NB4 (cell line): Measurements from ENCODE around the gene DENND11.

ENCODE experiments used
- DNase-seq: peaks from one replicate; pipeline ENCODE4 v3.0.0; 2010; ENCODE audit warnings: low read depth
- H3K4me3 ChIP-seq: one replicate; pipeline ENCODE4 v1.5.1; 2011; ENCODE audit warnings: mild to moderate bottlenecking, low read depth, low read length, moderate library complexity
- CTCF ChIP-seq: IDR thresholded peaks from one replicate; pipeline ENCODE4 v1.5.1; 2012; ENCODE audit warnings: low read depth, low read length
- MYC ChIP-seq: IDR thresholded peaks from 2 replicates; pipeline ENCODE4 v1.6.1; 2011; ENCODE audit warnings: low read depth, low read length
- POLR2A ChIP-seq: IDR thresholded peaks from 2 replicates; pipeline ENCODE4 v1.6.1; 2011; ENCODE audit warnings: mild to moderate bottlenecking; ENCODE audit not compliant: insufficient read length; ENCODE audit errors: extremely low read depth
- TF ChIP-seq, protein P1 (sequence below): IDR thresholded peaks from 2 replicates; pipeline ENCODE4 v1.6.1; 2011; ENCODE audit warnings: low read depth, low read length

The DENND11 gene

DNA sequence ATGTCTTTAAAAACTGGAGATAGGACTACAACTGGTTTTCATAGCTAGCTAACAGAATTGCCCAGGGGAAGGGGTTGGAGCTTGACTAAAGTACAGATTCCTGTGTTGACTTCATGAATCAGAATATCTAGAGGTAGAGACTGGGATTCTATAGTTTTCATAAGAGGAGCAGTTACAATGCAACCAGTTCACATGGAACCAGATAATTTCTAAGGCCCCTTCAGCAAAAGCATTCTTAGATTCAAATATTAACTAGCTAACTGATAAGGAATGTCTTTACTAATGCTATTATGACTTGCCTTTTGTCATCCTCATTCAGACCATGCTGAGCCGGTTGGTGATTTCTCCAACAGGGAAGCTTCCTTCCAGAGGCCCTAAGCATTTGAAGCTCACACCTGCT, 11.9 kb upstream of the DENND11 start:
- no peak overlapping the region for H3K4me3 ChIP-seq
- no peak for DNase-seq
- TF ChIP-seq POLR2A, result no peak
- TF ChIP-seq MYC, result no peak
- TF ChIP-seq, protein P1, sequence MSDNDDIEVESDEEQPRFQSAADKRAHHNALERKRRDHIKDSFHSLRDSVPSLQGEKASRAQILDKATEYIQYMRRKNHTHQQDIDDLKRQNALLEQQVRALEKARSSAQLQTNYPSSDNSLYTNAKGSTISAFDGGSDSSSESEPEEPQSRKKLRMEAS, result no peak
- TF ChIP-seq CTCF, result no peak

- H3K4me3 ChIP-seq, result no peak overlapping the region
- TF ChIP-seq POLR2A, result no peak
- TF ChIP-seq MYC, result no peak
- TF ChIP-seq CTCF, result no peak
- TF ChIP-seq, protein P1, result no peak
- DNase-seq, result no peak
Measured at GRCh38 chr7:141712603-141713255, 10.8 kb upstream of the DENND11 start.

DNA sequence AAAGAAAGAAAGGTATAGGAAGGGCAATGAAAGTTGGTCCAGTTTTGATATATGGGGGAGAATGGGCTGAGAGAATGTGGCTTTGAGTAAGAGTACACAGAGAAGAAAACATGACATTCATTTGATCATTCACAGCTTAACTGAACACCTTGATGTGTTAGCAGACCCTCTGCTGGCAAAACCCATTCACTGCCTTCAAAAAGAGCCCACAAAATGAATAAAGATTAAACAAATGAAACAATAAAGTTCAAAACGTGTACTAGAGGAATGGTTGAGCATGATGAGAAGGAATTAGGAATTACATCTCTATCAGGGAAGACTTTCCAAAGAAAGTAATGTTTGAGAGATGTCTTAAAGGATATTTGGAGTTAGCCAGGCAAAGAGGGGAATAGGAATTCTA, 8.3 kb upstream of the DENND11 start:
- TF ChIP-seq MYC (no peak), CTCF (no peak), POLR2A (no peak)
- TF ChIP-seq, protein P1, result no peak
- DNase-seq, result no peak
- no peak overlapping the region for H3K4me3 ChIP-seq

DNA sequence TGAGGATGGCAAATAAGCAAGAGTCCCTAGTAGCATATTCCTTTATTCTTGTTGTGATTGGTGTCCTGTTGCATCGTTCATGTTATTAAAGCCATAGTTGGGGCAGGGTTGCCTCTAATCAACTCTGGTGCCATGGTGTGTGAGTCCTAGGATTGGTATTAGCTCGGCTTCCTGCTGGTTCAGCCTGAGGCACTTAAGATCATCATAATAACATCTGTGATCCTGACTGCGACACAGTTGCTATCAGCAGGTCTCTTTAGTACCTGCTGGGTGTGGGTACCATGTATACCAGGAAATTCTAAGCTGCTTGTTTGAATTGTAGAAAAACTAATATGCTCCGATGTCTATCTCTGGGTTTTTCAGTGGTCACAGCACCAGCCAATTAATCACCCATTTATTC, 7.8 kb upstream of the DENND11 start:
- DNase-seq, result no peak
- H3K4me3 ChIP-seq, result no peak overlapping the region

GRCh38 chr7:141709318-141709717, 7.4 kb upstream of the DENND11 start:
- DNase-seq, result no peak
- TF ChIP-seq, protein P1, result no peak
- TF ChIP-seq MYC (no peak), CTCF (no peak), POLR2A (no peak)
- H3K4me3 ChIP-seq, result no peak overlapping the region

More for the DNA sequence above, 7.8 kb upstream of the DENND11 start:
- TF ChIP-seq, protein P1, result no peak
- no peak for TF ChIP-seq CTCF
- no peak for TF ChIP-seq MYC
- no peak for TF ChIP-seq POLR2A
